GM12878 (cell line): Measurements from ENCODE around the gene PTCD1. TPM values are rescaled to one million over a fixed set of nuclear protein-coding genes. Genes with fewer than 3 reads are reported as not detected.

Experiments used
- ATAC-seq: fragments of 200-7000 bp; cut with Tn5 transposase; 3 replicates; pipeline ENCODE4 v1.9.1; 2020; ENCODE audit warnings: mild to moderate bottlenecking, moderate library complexity
- BruUV-seq: library from RNA; stranded (reverse); fragments of 400-500 nt; replicated peaks from 2 replicates; lab custom pipeline; 2021; lab: Mats Ljungman, UMichigan
- CTCF ChIA-PET: fragments of 300-600 bp; sonication (Branson Sonifier 250); formaldehyde crosslinking; extraction: SDS; loops from one replicate; lab custom pipeline; 2021; ENCODE audit warnings: inconsistent platforms; lab: Yijun Ruan, JAX
- POLR2A ChIA-PET: fragments of 350-600 bp; formaldehyde crosslinking; extraction: SDS; loops from one replicate; lab custom pipeline; 2021; ENCODE audit warnings: inconsistent platforms; lab: Charles Lee
- RAD21 ChIA-PET: fragments of 300-600 bp; sonication (Branson Sonifier 250); formaldehyde crosslinking; loops from one replicate; lab custom pipeline; 2023; ENCODE audit warnings: antibody characterized with exemption; ENCODE audit not compliant: unreplicated experiment; lab: Charles Lee
- SMC1A ChIA-PET: fragments of 300-600 bp; sonication (Branson Sonifier 250); formaldehyde crosslinking; loops from one replicate; lab custom pipeline; 2023; ENCODE audit not compliant: unreplicated experiment, uncharacterized antibody; lab: Charles Lee
- DNase-seq: peaks from one replicate; pipeline ENCODE4 v3.0.0-alpha.2; 2011; ENCODE audit warnings: low read depth, low spot score
- FAIRE-seq: peaks from 3 replicates; lab custom pipeline; 2011; peaks lifted over from hg19 to GRCh38; lab: Jason Lieb, UNC
- H2AFZ ChIP-seq: 2 replicates; pipeline ENCODE4 v1.6.0; 2011; ENCODE audit warnings: low read depth, low read length, control low read depth; ENCODE audit not compliant: control insufficient read depth
- H3K27ac ChIP-seq: 2 replicates; pipeline ENCODE4 v1.5.1; 2011; ENCODE audit warnings: control low read depth; ENCODE audit not compliant: control insufficient read depth, insufficient read depth
- H3K27me3 ChIP-seq, 2 experiments: replicated peaks in 1 of 2; 2 replicates each; pipeline versions ENCODE4 v1.6.0 to v1.6.1; 2011; ENCODE audit warnings: low read length in 1 of 2; ENCODE audit not compliant: control insufficient read depth in 2 of 2, insufficient read depth in 2 of 2
- H3K36me3 ChIP-seq, 2 experiments: 2 replicates each; pipeline ENCODE4 v1.5.1; 2011; ENCODE audit warnings: low read length in 1 of 2; ENCODE audit not compliant: control insufficient read depth in 2 of 2, insufficient read depth in 2 of 2
- H3K4me1 ChIP-seq: 2 replicates; pipeline ENCODE4 v1.6.1; 2011; ENCODE audit warnings: mild to moderate bottlenecking, low read length, moderate library complexity, mixed read lengths; ENCODE audit not compliant: control insufficient read depth, insufficient read depth
- H3K4me2 ChIP-seq: 2 replicates; pipeline ENCODE4 v1.6.0; 2011; ENCODE audit warnings: control low read depth; ENCODE audit not compliant: control insufficient read depth, insufficient read depth
- H3K4me3 ChIP-seq: fragments of 200-600 bp; sonication (generic); 2 replicates; pipeline ENCODE4 v1.5.1; 2016
- H3K79me2 ChIP-seq: 2 replicates; pipeline ENCODE4 v1.6.0; 2011; ENCODE audit warnings: low read length; ENCODE audit not compliant: control insufficient read depth, insufficient read depth
- H3K9ac ChIP-seq: 2 replicates; pipeline ENCODE4 v1.8.0; 2011; ENCODE audit warnings: low read length, control low read depth, mixed read lengths; ENCODE audit not compliant: control insufficient read depth, insufficient read depth
- H3K9me3 ChIP-seq: replicated peaks from 3 replicates; pipeline ENCODE4 v1.5.1; 2011; ENCODE audit warnings: mild to moderate bottlenecking, low read length; ENCODE audit not compliant: control insufficient read depth, insufficient read depth
- H4K20me1 ChIP-seq: 2 replicates; pipeline ENCODE4 v1.6.0; 2011; ENCODE audit not compliant: control insufficient read depth, insufficient read depth
- CEBPB ChIP-seq, 2 experiments: fragments of 150-350 bp in 1 of 2; IDR thresholded peaks; 2 replicates each; pipeline ENCODE4 v1.6.1; 2012 to 2014; ENCODE audit warnings: low read depth in 2 of 2, low read length in 2 of 2, borderline replicate concordance in 1 of 2, inconsistent platforms in 1 of 2
- EED ChIP-seq: sonication (generic); IDR thresholded peaks from 2 replicates; pipeline ENCODE4 v1.6.1; 2016; ENCODE audit warnings: antibody characterized with exemption, low read depth
- IKZF2 ChIP-seq, 2 experiments: fragments of 450-650 bp; IDR thresholded peaks; 2 replicates each; pipeline ENCODE4 v1.6.1; 2017; ENCODE audit warnings: mild to moderate bottlenecking in 2 of 2, moderate library complexity in 2 of 2
- NBN ChIP-seq: fragments of 450-650 bp; IDR thresholded peaks from 2 replicates; pipeline ENCODE4 v1.6.1; 2016
- NR2C1 ChIP-seq: fragments of 450-650 bp; IDR thresholded peaks from 2 replicates; pipeline ENCODE4 v1.6.1; 2017; ENCODE audit warnings: antibody characterized with exemption, mild to moderate bottlenecking, moderate library complexity
- NR2F1 ChIP-seq: fragments of 450-650 bp; conservative IDR thresholded peaks from 2 replicates; pipeline ENCODE4 v1.6.1; 2017; ENCODE audit warnings: mild to moderate bottlenecking
- PAX5 ChIP-seq: IDR thresholded peaks from 2 replicates; pipeline ENCODE4 v1.6.1; 2011; ENCODE audit warnings: low read depth, low read length, borderline replicate concordance
- POLR2AphosphoS5 ChIP-seq: IDR thresholded peaks from 2 replicates; pipeline ENCODE4 v1.6.1; 2011; ENCODE audit warnings: mild to moderate bottlenecking, low read length, inconsistent platforms
- RFX5 ChIP-seq: IDR thresholded peaks from 2 replicates; pipeline ENCODE4 v1.6.1; 2011; ENCODE audit warnings: low read depth, low read length, improper control_type of control experiment
- SMARCA5 ChIP-seq: fragments of 450-650 bp; IDR thresholded peaks from 2 replicates; pipeline ENCODE4 v1.6.1; 2017; ENCODE audit warnings: mild to moderate bottlenecking
- SPI1 ChIP-seq: IDR thresholded peaks from 2 replicates; pipeline ENCODE4 v1.6.1; 2011; ENCODE audit warnings: low read depth, mild to moderate bottlenecking, low read length, moderate library complexity, borderline replicate concordance; ENCODE audit not compliant: insufficient read depth
- TAF1 ChIP-seq: IDR thresholded peaks from 2 replicates; pipeline ENCODE4 v1.6.1; 2011; ENCODE audit warnings: mild to moderate bottlenecking, low read depth, low read length, borderline replicate concordance
- WGBS: methylation state at CpG from one replicate; pipeline ENCODE4 v1.1.6; 2016; ENCODE audit warnings: low lambda C conversion rate; ENCODE audit not compliant: insufficient replicate concordance, insufficient coverage; ENCODE audit errors: missing lambda C conversion rate; 5-methylcytosine and 5-hydroxymethylcytosine counted together
- in situ Hi-C: fragments of 300-500 bp; cut with MboI; formaldehyde crosslinking; loops from 9 replicates; pipeline ENCODE4 v1.14.3; 2018; ENCODE audit warnings: mixed read lengths
- intact Hi-C: fragments of 100-400 bp; cut with micrococcal nuclease; formaldehyde crosslinking; loops from one replicate; pipeline ENCODE4 v1.14.2; 2022; ENCODE audit not compliant: unreplicated experiment
- polyA plus RNA-seq, 11 experiments: library from polyadenylated mRNA; depleted of rRNA in 4 of 11; unstranded in 6 of 11; stranded (reverse) in 5 of 11; fragments of >200 nt; fragmentation: Nextera tagmentation in 4 of 11; fragmentation: Illumina TruSeq in 1 of 11; extraction: Ambion mirVana in 4 of 11; extraction: Trizol in 1 of 11; gene quantifications; 1 replicate in 1 of 11; 2 replicates in 10 of 11; pipeline versions ENCODE4 v1.2.1 to v1.2.3, GENCODE V29; 2011 to 2016; ENCODE audit warnings: inconsistent platforms in 2 of 11, missing spikeins in 2 of 11, low read depth in 1 of 11
- total RNA-seq, 4 experiments: library from RNA; depleted of rRNA in 3 of 4; stranded (reverse); fragments of >200 nt in 3 of 4; fragmentation: Illumina TruSeq in 1 of 4; extraction: Trizol in 1 of 4; gene quantifications; 2 replicates each; pipeline versions ENCODE4 v1.2.1 to v1.2.3, GENCODE V29; 2013 to 2021
- TF ChIP-seq, protein P1 (sequence below): fragments of 450-650 bp; IDR thresholded peaks from 2 replicates; pipeline ENCODE4 v1.6.1; 2017; ENCODE audit warnings: low read depth, mild to moderate bottlenecking, moderate library complexity
- TF ChIP-seq, protein P2 (sequence below): fragments of 450-650 bp; conservative IDR thresholded peaks from 2 replicates; pipeline ENCODE4 v1.6.1; 2017; ENCODE audit warnings: mild to moderate bottlenecking, moderate library complexity
- TF ChIP-seq, protein P3 (sequence below): fragments of 450-650 bp; IDR thresholded peaks from 2 replicates; pipeline ENCODE4 v1.6.1; 2016; ENCODE audit warnings: mild to moderate bottlenecking
- TF ChIP-seq, protein P4 (sequence below): fragments of 450-650 bp; IDR thresholded peaks from 2 replicates; pipeline ENCODE4 v1.6.1; 2018; ENCODE audit warnings: mild to moderate bottlenecking, low read depth, moderate library complexity; ENCODE audit not compliant: partially characterized antibody

PTCD1 gene
- total and polyA plus RNA-seq, 10 of the 15 experiments (the other 5 are each of a cell fraction or from before 2014, with no cell fraction given), result 0.26 to 9.7 (median 5.0) TPM

DNA sequence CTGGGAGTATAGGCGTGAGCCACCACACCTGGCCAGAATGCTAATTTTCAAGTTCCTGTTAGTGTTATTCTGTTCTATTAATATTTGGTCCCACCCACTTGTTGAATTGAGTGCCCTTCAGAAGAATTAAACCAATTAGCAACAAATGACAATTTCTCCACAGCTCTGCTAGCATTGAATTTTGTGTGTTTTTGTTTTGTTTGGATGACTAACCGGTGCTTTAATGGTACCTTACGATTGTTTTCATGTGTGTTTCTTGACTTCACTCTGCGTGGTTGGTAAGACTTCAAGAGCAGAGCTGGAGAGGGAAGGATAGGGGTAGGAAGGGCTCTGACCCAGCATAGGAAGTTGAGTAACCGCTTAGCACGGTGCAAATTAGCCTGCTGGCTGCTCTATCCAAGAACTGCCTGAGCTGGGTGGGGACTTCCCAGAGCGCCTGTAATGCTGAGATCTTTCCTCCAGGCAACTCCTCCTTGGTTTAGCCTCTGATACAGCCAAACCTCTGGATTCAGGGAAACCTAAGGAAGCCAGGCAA is 59.5 kb downstream of the PTCD1 start:
- peaks cover 79% of the 10 kb centered on the region for H3K79me2 ChIP-seq
- no TSS peak for BruUV-seq
- 3% methylated on average over 7 of the region's 7 CpGs for WGBS
- H3K36me3 ChIP-seq, result peaks cover 1 to 10% of the 10 kb centered on the region in 2 experiments
- ChIA-PET POLR2A (interaction anchor here (0.5 to 2.8 kb wide), 5 partner anchors 15 to 814 kb away, joined by 3 to 51 read pairs (median 4); partner anchors contain the start of genes BUD31 and PDAP1), SMC1A (interaction anchor here (0.8 to 2.7 kb wide), 2 partner anchors 29 to 94 kb away, joined by 3 to 20 read pairs; partner anchors contain the start of genes BUD31 and PDAP1), RAD21 (interaction anchor here (0.6 to 2.3 kb wide), 3 partner anchors 28 to 111 kb away, joined by 5 to 15 read pairs (median 7); partner anchors contain the start of genes BUD31 and PDAP1), CTCF (interaction anchor here (1.0 to 1.1 kb wide), 2 partner anchors 14 to 30 kb away, joined by 4 read pairs; partner anchors contain the start of genes BUD31 and PDAP1)
- no peaks in the 10 kb centered on the region for H3K9me3 ChIP-seq
- intact Hi-C loops, result no loop called here
- peak overlapping the region; percentile 95 for H3K9ac ChIP-seq
- peaks cover 45% of the 10 kb centered on the region for H3K4me1 ChIP-seq
- FAIRE-seq, result peak; percentile 73
- no peak overlapping the region for H2AFZ ChIP-seq
- H4K20me1 ChIP-seq, result no peaks in the 10 kb centered on the region; the same call in 1 of the 2 replicates
- in situ Hi-C loops, result no loop called here
- peak overlapping the region; percentile 100 for H3K27ac ChIP-seq
- H3K4me2 ChIP-seq, result peak overlapping the region; percentile 96
- H3K27me3 ChIP-seq, result no peaks in the 10 kb centered on the region
- ATAC-seq, result peak; percentile 36
- H3K4me3 ChIP-seq, result peak overlapping the region; percentile 64
- peak; percentile 68 for DNase-seq
- TF ChIP-seq SMARCA5 (peak; percentile 85; the same call in 1 of the 2 replicates), POLR2AphosphoS5 (peak; percentile 47; the same call in 1 of the 2 replicates), IKZF2 (IDR thresholded peaks at IDR 0.05) (peak; percentile 67 to 75), RFX5 (peak; percentile 68; the same call in 1 of the 2 replicates), PAX5 (no peak), CEBPB (IDR thresholded peaks at IDR 0.05; ENCODE audit: borderline replicate concordance in 1 of 2, low read depth in 2 of 2, low read length in 2 of 2) (0 out of 4 replicates have a peak, but pooled peaks of 1 of the 2 experiments have one; percentile 15), EED (peak; percentile 69), TAF1 (no peak), NR2C1 (no peak), NR2F1 (0 out of 2 replicates have a peak, but pooled peaks have one; percentile 31), NBN (peak; percentile 36; the same call in 1 of the 2 replicates), SPI1 (0 out of 2 replicates have a peak, but pooled peaks have one; percentile 5)
- TF ChIP-seq, protein P1, sequence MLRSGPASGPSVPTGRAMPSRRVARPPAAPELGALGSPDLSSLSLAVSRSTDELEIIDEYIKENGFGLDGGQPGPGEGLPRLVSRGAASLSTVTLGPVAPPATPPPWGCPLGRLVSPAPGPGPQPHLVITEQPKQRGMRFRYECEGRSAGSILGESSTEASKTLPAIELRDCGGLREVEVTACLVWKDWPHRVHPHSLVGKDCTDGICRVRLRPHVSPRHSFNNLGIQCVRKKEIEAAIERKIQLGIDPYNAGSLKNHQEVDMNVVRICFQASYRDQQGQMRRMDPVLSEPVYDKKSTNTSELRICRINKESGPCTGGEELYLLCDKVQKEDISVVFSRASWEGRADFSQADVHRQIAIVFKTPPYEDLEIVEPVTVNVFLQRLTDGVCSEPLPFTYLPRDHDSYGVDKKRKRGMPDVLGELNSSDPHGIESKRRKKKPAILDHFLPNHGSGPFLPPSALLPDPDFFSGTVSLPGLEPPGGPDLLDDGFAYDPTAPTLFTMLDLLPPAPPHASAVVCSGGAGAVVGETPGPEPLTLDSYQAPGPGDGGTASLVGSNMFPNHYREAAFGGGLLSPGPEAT, result peak; percentile 64
- TF ChIP-seq, protein P2, sequence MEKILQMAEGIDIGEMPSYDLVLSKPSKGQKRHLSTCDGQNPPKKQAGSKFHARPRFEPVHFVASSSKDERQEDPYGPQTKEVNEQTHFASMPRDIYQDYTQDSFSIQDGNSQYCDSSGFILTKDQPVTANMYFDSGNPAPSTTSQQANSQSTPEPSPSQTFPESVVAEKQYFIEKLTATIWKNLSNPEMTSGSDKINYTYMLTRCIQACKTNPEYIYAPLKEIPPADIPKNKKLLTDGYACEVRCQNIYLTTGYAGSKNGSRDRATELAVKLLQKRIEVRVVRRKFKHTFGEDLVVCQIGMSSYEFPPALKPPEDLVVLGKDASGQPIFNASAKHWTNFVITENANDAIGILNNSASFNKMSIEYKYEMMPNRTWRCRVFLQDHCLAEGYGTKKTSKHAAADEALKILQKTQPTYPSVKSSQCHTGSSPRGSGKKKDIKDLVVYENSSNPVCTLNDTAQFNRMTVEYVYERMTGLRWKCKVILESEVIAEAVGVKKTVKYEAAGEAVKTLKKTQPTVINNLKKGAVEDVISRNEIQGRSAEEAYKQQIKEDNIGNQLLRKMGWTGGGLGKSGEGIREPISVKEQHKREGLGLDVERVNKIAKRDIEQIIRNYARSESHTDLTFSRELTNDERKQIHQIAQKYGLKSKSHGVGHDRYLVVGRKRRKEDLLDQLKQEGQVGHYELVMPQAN, result peak; percentile 44; the same call in 1 of the 2 replicates
- TF ChIP-seq, protein P3, sequence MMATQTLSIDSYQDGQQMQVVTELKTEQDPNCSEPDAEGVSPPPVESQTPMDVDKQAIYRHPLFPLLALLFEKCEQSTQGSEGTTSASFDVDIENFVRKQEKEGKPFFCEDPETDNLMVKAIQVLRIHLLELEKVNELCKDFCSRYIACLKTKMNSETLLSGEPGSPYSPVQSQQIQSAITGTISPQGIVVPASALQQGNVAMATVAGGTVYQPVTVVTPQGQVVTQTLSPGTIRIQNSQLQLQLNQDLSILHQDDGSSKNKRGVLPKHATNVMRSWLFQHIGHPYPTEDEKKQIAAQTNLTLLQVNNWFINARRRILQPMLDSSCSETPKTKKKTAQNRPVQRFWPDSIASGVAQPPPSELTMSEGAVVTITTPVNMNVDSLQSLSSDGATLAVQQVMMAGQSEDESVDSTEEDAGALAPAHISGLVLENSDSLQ, result peak; percentile 70
- TF ChIP-seq, protein P4, sequence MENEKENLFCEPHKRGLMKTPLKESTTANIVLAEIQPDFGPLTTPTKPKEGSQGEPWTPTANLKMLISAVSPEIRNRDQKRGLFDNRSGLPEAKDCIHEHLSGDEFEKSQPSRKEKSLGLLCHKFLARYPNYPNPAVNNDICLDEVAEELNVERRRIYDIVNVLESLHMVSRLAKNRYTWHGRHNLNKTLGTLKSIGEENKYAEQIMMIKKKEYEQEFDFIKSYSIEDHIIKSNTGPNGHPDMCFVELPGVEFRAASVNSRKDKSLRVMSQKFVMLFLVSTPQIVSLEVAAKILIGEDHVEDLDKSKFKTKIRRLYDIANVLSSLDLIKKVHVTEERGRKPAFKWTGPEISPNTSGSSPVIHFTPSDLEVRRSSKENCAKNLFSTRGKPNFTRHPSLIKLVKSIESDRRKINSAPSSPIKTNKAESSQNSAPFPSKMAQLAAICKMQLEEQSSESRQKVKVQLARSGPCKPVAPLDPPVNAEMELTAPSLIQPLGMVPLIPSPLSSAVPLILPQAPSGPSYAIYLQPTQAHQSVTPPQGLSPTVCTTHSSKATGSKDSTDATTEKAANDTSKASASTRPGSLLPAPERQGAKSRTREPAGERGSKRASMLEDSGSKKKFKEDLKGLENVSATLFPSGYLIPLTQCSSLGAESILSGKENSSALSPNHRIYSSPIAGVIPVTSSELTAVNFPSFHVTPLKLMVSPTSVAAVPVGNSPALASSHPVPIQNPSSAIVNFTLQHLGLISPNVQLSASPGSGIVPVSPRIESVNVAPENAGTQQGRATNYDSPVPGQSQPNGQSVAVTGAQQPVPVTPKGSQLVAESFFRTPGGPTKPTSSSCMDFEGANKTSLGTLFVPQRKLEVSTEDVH, result no peak
